ENCODE measurements around the gene C18orf63. TPM values are rescaled to one million over a fixed set of nuclear protein-coding genes. Genes with fewer than 3 reads are reported as not detected.

C18orf63 gene
- total and polyA plus RNA-seq, 2 donors = under 0.01 to 0.09 TPM

GRCh38 chr18:74353169-74353775 is 37.6 kb downstream of the C18orf63 start:
- H3K27ac ChIP-seq (ENCODE audit: low read depth in 1 of 2, low read length in 1 of 2) = no peak overlapping the region
- H3K27me3 ChIP-seq (ENCODE audit: control insufficient read depth in 2 of 2, insufficient read depth in 1 of 2, low read length in 1 of 2) = no peaks in the 10 kb centered on the region
- no peak overlapping the region for H3K4me3 ChIP-seq (ENCODE audit: low read length in 2 of 2)
- no peaks in the 10 kb centered on the region for H3K36me3 ChIP-seq (ENCODE audit: control insufficient read depth in 2 of 2, insufficient read depth in 2 of 2, low read length in 1 of 2)
- no peaks in the 10 kb centered on the region for H3K9me3 ChIP-seq (ENCODE audit: control insufficient read depth in 2 of 2, insufficient read depth in 1 of 2, low read length in 1 of 2)
- DNase-seq (ENCODE audit: low read depth in 6 of 9, low spot score in 9 of 9) = peak in 5 of 9 donors; percentile 36 to 69 (median 54)
- no peaks in the 10 kb centered on the region for H3K4me1 ChIP-seq (ENCODE audit: control insufficient read depth in 2 of 2, insufficient read depth in 2 of 2, low read length in 2 of 2)
- WGBS = 99% methylated on average over 1 of the region's 1 CpG

- H3K27me3 ChIP-seq (ENCODE audit: control insufficient read depth in 2 of 2, insufficient read depth in 1 of 2, low read length in 1 of 2) = no peaks in the 10 kb centered on the region
- no peaks in the 10 kb centered on the region for H3K36me3 ChIP-seq (ENCODE audit: control insufficient read depth in 2 of 2, insufficient read depth in 2 of 2, low read length in 1 of 2)
- H3K27ac ChIP-seq (ENCODE audit: low read depth in 1 of 2, low read length in 1 of 2) = no peak overlapping the region
- no peak for DNase-seq (ENCODE audit: low read depth in 6 of 9, low spot score in 9 of 9)
- H3K9me3 ChIP-seq (ENCODE audit: control insufficient read depth in 2 of 2, insufficient read depth in 1 of 2, low read length in 1 of 2) = no peaks in the 10 kb centered on the region
- no peaks in the 10 kb centered on the region for H3K4me1 ChIP-seq (ENCODE audit: control insufficient read depth in 2 of 2, insufficient read depth in 2 of 2, low read length in 2 of 2)
- no peak overlapping the region for H3K4me3 ChIP-seq (ENCODE audit: low read length in 2 of 2)
- WGBS = 93% methylated on average over 1 of the region's 1 CpG
Observed at GRCh38 chr18:74356959-74357358, 41.3 kb downstream of the C18orf63 start.

- no peaks in the 10 kb centered on the region for H3K27me3 ChIP-seq (ENCODE audit: control insufficient read depth in 2 of 2, insufficient read depth in 1 of 2, low read length in 1 of 2)
- H3K9me3 ChIP-seq (ENCODE audit: control insufficient read depth in 2 of 2, insufficient read depth in 1 of 2, low read length in 1 of 2) = no peaks in the 10 kb centered on the region
- WGBS = 97% methylated on average over 22 of the region's 22 CpGs
- H3K4me1 ChIP-seq (ENCODE audit: control insufficient read depth in 2 of 2, insufficient read depth in 2 of 2, low read length in 2 of 2) = no peaks in the 10 kb centered on the region
- H3K4me3 ChIP-seq (ENCODE audit: low read length in 2 of 2) = no peak overlapping the region
- no peak overlapping the region for H3K27ac ChIP-seq (ENCODE audit: low read depth in 1 of 2, low read length in 1 of 2)
- DNase-seq (ENCODE audit: low read depth in 6 of 9, low spot score in 9 of 9) = peak in 1 of 9 donors; percentile 24
- H3K36me3 ChIP-seq (ENCODE audit: control insufficient read depth in 2 of 2, insufficient read depth in 2 of 2, low read length in 1 of 2) = no peaks in the 10 kb centered on the region
Observed at GRCh38 chr18:74360852-74361655, 45.4 kb downstream of the C18orf63 start.

DNA sequence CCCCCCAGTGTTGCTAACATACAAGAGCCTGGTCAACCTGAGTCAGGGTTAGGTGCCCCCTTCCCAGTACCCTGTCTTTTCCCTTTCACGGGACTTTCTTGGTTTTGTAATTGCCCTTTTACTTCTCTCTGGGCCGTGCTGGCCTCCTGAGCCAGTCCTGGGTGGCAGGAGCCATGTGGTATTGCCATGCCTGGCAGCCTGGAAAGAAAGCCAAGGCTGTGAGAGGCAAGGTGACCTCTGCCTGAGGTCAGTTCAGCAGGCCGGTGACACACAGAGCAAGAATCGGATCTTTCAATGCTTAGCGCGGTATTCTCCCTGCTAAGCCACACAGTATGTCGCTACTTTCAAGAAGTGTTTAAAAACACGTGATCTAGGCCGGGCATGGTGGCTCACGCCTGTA is 52.3 kb downstream of the C18orf63 start:
- no peaks in the 10 kb centered on the region for H3K36me3 ChIP-seq (ENCODE audit: control insufficient read depth in 2 of 2, insufficient read depth in 2 of 2, low read length in 1 of 2)
- H3K4me1 ChIP-seq (ENCODE audit: control insufficient read depth in 2 of 2, insufficient read depth in 2 of 2, low read length in 2 of 2) = peaks cover 5 to 7% of the 10 kb centered on the region in 2 donors
- H3K9me3 ChIP-seq (ENCODE audit: control insufficient read depth in 2 of 2, insufficient read depth in 1 of 2, low read length in 1 of 2) = no peaks in the 10 kb centered on the region
- WGBS = 96% methylated on average over 10 of the region's 10 CpGs
- H3K4me3 ChIP-seq (ENCODE audit: low read length in 2 of 2) = no peak overlapping the region
- no peak for DNase-seq (ENCODE audit: low read depth in 6 of 9, low spot score in 9 of 9)
- H3K27me3 ChIP-seq (ENCODE audit: control insufficient read depth in 2 of 2, insufficient read depth in 1 of 2, low read length in 1 of 2) = peaks cover 0 to 32% of the 10 kb centered on the region in 2 donors
- no peak overlapping the region for H3K27ac ChIP-seq (ENCODE audit: low read depth in 1 of 2, low read length in 1 of 2)

DNA sequence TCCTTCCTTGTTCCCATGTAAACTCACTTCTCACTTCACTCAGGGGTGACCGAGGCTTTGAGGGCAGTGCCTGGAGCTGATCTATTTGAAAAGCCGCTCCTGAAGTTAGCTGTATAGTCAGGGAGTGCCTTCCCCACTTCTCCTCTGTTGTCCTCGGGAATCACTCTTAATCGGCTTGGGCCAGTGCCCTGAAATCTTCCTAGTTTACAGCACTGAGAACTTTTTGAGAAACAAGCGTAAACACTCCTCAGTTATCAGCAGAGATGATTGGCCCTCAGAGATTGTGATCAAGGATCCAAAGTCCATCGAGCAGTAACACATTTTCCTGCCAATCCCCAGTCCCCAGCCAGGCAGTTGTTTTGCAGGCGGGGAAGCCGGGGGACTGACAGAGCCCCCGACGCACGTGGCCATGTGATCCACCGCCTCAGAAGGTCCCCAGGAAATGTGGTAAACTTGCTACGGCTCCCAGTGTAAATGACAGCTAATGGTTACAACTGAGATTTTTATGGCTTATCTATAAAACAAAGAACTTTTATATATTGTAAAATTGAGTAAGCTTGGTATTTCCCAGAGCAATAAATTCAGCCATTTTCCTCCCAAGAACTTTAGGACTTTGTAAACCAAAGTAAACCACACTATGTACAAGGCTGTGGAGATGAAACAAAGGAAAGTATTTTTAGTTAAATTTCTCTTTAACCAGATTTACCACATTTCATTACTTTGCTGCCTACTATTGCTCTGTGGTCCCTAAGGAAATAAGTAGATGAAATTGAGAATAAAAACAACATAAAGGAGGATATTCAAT is 53.5 kb downstream of the C18orf63 start:
- H3K36me3 ChIP-seq (ENCODE audit: control insufficient read depth in 2 of 2, insufficient read depth in 2 of 2, low read length in 1 of 2) = no peaks in the 10 kb centered on the region
- peak in 1 of 9 donors; percentile 41 for DNase-seq (ENCODE audit: low read depth in 6 of 9, low spot score in 9 of 9)
- H3K27ac ChIP-seq (ENCODE audit: low read depth in 1 of 2, low read length in 1 of 2) = no peak overlapping the region
- WGBS = 42% methylated on average over 13 of the region's 13 CpGs
- H3K27me3 ChIP-seq (ENCODE audit: control insufficient read depth in 2 of 2, insufficient read depth in 1 of 2, low read length in 1 of 2) = peaks cover 0 to 32% of the 10 kb centered on the region in 2 donors
- H3K4me3 ChIP-seq (ENCODE audit: low read length in 2 of 2) = no peak overlapping the region
- H3K4me1 ChIP-seq (ENCODE audit: control insufficient read depth in 2 of 2, insufficient read depth in 2 of 2, low read length in 2 of 2) = peaks cover 14 to 19% of the 10 kb centered on the region in 2 donors
- no peaks in the 10 kb centered on the region for H3K9me3 ChIP-seq (ENCODE audit: control insufficient read depth in 2 of 2, insufficient read depth in 1 of 2, low read length in 1 of 2)

- no peak for DNase-seq (ENCODE audit: low read depth in 6 of 9, low spot score in 9 of 9)
- no peak overlapping the region for H3K27ac ChIP-seq (ENCODE audit: low read depth in 1 of 2, low read length in 1 of 2)
- whole genome bisulfite sequencing = 94% methylated on average over 2 of the region's 2 CpGs
Observed at GRCh38 chr18:74370115-74370514, 54.5 kb downstream of the C18orf63 start.

DNA sequence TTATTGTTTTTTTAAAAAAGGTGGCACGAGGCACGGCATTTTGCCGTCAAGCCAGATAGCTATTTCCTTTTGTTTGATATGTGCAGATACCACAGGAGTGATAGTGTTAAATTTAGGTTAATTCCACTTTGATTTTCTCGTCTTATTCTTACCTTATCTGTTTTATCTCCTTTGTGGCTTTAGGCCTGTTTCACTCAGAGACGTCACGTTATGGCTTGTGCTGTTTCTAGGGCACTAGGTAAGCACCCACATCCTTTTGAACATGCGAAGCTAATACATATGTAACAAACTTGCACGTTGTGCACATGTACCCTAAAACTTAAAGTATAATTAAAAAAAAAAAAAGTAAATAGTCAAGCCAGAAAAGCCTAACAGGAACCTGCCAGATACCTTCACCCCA is 57.8 kb downstream of the C18orf63 start:
- peak in 8 of 9 donors; percentile 36 to 85 (median 62) for DNase-seq (ENCODE audit: low read depth in 6 of 9, low spot score in 9 of 9)

More at GRCh38 chr18:74370115-74370514, 54.5 kb downstream of the C18orf63 start:
- Histone ChIP-seq H3K27me3 (ENCODE audit: control insufficient read depth in 2 of 2, insufficient read depth in 1 of 2, low read length in 1 of 2) (peaks cover 0 to 32% of the 10 kb centered on the region in 2 donors), H3K36me3 (ENCODE audit: control insufficient read depth in 2 of 2, insufficient read depth in 2 of 2, low read length in 1 of 2) (no peaks in the 10 kb centered on the region), H3K4me3 (ENCODE audit: low read length in 2 of 2) (no peak overlapping the region), H3K9me3 (ENCODE audit: control insufficient read depth in 2 of 2, insufficient read depth in 1 of 2, low read length in 1 of 2) (no peaks in the 10 kb centered on the region), H3K4me1 (ENCODE audit: control insufficient read depth in 2 of 2, insufficient read depth in 2 of 2, low read length in 2 of 2) (peaks cover 14 to 22% of the 10 kb centered on the region in 2 donors)

GRCh38 chr18:74375999-74376398 is 60.4 kb downstream of the C18orf63 start:
- Histone ChIP-seq H3K27ac (ENCODE audit: low read depth in 1 of 2, low read length in 1 of 2) (no peak overlapping the region), H3K36me3 (ENCODE audit: control insufficient read depth in 2 of 2, insufficient read depth in 2 of 2, low read length in 1 of 2) (no peaks in the 10 kb centered on the region), H3K9me3 (ENCODE audit: control insufficient read depth in 2 of 2, insufficient read depth in 1 of 2, low read length in 1 of 2) (peaks cover 0 to 5% of the 10 kb centered on the region in 2 donors), H3K4me1 (ENCODE audit: control insufficient read depth in 2 of 2, insufficient read depth in 2 of 2, low read length in 2 of 2) (peaks cover 19 to 27% of the 10 kb centered on the region in 2 donors), H3K27me3 (ENCODE audit: control insufficient read depth in 2 of 2, insufficient read depth in 1 of 2, low read length in 1 of 2) (peaks cover 0 to 12% of the 10 kb centered on the region in 2 donors), H3K4me3 (ENCODE audit: low read length in 2 of 2) (no peak overlapping the region)
- DNase-seq (ENCODE audit: low read depth in 6 of 9, low spot score in 9 of 9) = no peak
- 91% methylated on average over 6 of the region's 6 CpGs for WGBS

More for the DNA sequence above, 57.8 kb downstream of the C18orf63 start:
- Histone ChIP-seq H3K4me3 (ENCODE audit: low read length in 2 of 2) (no peak overlapping the region), H3K36me3 (ENCODE audit: control insufficient read depth in 2 of 2, insufficient read depth in 2 of 2, low read length in 1 of 2) (no peaks in the 10 kb centered on the region), H3K4me1 (ENCODE audit: control insufficient read depth in 2 of 2, insufficient read depth in 2 of 2, low read length in 2 of 2) (peaks cover 17 to 24% of the 10 kb centered on the region in 2 donors), H3K27me3 (ENCODE audit: control insufficient read depth in 2 of 2, insufficient read depth in 1 of 2, low read length in 1 of 2) (peaks cover 0 to 28% of the 10 kb centered on the region in 2 donors), H3K27ac (ENCODE audit: low read depth in 1 of 2, low read length in 1 of 2) (peak overlapping the region in 1 of 2 donors; percentile 71), H3K9me3 (ENCODE audit: control insufficient read depth in 2 of 2, insufficient read depth in 1 of 2, low read length in 1 of 2) (no peaks in the 10 kb centered on the region)
- WGBS = 8% methylated on average over 8 of the region's 8 CpGs
